Loucy (cell line): ENCODE measurements around the gene LACTB.

Experiments used
- CTCF ChIP-seq: fragments of 200-600 bp; sonication (generic); conservative IDR thresholded peaks from 2 replicates; pipeline ENCODE4 v1.5.1; 2014; ENCODE audit warnings: mild to moderate bottlenecking, antibody characterized with exemption, low read length
- EZH2phosphoT487 ChIP-seq: fragments of 200-600 bp; IDR thresholded peaks from 2 replicates; pipeline ENCODE4 v1.6.1; 2018; ENCODE audit warnings: antibody characterized with exemption, mild to moderate bottlenecking, moderate library complexity, borderline replicate concordance

GRCh38 chr15:63091679-63092446 is 29.8 kb upstream of the LACTB start:
- TF ChIP-seq CTCF (no peak), EZH2phosphoT487 (no peak)
